HUDEP-2 (cell line): Measurements from ENCODE around the gene UNC13D.
"Not testable (repeated sequence)": the region's sequence is repeated elsewhere in the genome, so short reads cannot be mapped to it uniquely, and the experiment has no call there.

Experiments used
- DNase-seq, 76 experiments: peaks; one replicate each; lab custom pipeline; 2025; ENCODE audit not compliant: unreplicated experiment in 76 of 76; lab: John Stamatoyannopoulos, UW

Gene UNC13D

DNA sequence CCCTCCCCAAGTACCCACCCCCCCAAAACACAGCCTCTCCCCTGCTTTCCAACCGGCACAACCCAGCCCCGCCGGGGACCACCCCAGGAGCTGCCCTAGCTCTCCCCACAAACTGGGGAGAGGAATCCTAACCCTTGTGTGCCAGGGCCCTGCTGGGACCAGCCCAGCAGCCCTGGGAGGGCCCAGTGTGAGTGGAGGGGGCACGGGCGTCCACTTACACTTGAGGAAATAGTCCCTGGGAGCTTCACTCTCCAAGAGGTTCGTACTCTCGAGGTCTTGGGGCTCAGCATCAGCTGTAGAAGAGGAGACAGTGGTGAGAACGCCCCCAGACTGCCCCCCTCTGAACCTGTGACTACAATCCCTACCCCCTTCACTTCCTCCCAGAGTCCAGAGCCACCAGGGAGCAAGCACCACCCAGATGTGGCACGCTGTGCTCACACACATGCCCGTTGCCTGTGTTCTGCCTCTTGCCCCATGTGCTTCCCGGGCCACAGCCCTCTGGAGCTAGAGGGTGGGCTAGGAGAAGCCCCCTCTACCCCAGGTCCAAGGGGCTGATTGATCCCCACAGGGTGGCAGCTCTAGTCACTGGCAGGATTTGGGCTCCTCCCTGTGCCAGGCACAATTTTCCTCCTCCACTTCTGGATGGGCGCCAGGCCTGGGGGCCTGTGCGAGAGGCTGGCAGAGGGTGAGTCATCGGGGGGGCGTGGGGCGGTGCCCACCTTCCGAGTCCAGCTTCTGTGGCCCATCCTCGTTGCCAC lies 31.2 kb upstream of the UNC13D start:
- DNase-seq = no peak

DNA sequence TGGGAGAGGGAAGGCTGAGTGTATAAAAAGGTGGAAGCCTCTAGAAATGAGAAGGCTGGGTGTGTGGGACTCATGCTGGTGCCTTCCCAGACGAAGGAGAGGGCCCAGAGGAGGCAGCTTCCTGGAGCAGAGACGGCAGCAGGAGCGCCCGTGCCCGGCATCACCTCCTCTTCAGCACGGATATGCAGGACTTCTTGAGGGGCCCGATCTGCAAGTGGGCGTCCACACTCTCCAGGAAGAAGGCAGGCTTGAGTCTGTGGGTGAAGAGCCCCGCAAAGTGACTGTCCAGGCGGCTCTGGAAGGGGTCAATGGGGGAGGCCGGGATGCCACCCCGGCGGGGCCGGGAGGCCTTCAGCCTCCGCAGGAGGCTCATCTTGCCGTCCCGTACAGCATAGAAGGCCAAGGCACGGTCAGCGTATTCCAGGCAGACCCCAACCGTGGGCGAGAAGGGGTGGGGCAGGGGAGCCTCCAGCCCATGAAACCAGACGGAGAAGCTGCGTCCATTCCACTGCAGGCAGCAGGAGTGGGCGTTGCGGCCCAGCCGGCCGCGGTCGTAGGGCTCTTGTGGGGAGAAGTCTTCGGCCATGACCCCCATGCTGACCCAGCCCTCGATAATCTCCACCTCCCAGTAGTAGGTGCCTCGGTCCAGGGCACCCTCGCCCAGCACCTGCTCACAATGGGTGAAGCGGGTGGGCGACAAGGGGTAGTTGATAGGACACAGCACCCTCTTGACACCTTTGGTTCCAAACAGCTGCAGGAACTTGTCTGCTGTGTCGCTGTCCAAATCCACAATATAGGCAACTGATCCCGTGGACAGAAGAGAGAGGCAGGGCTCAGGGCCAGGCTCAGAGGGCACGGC lies 30.3 kb upstream of the UNC13D start:
- DNase-seq = no peak

DNA sequence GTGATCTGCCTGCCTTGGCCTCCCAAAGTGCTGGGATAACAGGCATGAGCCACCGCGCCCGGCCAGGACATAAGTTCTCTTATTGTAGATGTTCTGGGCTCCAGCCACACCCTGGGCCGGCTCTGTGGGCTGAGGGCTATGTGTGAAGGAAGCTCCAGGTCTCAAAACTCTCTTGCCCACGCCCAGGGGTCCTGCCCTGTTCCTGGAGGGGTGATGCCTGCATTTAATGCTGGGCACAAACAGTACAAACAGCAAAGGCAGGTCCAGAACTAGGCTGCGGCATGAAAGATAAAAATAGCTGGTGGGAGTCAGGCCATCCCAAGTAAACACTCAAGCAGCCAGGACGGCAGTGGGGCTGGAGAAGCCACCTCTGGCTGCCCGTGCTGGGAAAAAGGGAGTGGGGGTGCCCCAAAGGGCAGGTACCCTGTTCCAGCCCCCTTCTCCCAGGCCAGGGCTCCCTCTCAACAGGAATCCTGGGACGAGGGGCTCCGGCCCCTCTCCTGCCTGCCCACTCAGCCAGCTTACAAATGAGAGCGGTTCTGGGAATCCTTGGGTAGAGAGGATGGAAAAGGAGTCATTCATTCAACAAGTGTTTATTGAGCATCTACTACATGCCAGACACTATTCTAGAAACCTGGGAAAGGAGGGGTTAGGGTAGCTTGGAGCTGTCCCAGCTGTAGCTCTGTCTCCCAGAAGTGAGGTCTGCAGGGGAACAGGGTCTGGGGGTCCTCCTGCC lies 29.6 kb upstream of the UNC13D start:
- no peak for DNase-seq

DNA sequence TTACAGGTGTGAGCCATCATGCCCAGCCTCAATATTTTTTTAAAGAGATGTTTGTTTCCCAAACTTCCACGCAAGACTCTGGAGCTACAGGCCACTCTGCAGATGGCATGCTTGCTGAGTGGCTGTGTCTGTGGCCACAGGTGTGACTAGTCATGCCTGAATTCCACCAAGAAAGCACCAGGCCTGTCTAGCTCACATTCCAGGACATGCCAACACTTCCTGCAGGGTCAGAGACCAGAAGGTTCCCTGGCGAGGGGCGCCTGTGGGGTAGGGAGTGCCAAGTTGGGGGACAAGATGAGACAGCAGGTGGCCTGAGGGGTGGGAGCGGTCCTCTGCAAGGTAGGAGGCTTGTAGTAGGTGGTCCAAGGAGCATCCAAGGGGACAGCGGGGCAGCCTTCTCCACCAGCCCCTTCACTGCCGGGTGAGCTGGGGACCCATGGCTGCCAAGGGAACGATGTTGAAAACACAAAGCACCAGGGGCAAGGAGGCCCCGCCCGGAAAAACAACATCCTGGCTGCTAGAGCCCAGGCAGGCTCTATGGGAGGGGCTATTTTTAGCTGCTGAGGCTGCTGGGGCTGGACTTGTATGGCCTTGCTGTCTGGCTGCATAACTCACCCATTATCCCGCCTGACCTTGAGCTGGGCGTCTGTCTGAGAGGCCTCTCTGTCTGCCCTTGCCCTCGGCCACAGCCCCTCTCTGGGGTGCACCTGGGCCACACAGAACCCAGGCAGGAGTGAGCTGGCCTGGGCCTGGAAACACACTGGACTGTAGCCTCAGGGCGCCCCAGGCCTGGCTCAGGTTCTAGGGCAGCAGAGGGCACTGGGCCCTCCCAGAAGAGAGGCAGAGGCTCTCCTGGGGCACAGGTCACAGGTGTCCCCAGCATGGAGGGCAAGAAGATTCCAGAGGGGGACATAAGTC lies 28.5 kb upstream of the UNC13D start:
- DNase-seq = peak in 41 of 76 experiments; percentile 3 to 65 (median 33)

DNA sequence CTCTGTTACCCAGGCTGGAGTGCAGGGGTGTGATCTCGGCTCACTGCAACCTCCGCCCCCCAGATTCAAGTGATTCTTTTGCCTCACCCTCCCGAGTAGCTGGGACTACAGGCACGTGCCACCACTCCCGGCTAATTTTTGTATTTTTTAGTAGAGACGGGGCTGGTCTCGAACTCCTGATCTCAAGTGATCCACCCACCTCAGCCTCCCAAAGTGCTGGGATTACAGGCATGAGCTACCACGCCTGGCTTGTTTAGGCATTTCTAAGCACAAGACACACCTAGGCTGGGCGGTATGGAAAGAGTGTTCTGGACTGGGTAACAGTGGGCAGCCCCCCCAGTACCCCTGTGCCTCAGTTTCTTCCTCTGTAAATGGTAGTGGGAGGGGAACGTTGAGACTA lies 26.0 kb upstream of the UNC13D start:
- DNase-seq = not testable (repeated sequence)

DNA sequence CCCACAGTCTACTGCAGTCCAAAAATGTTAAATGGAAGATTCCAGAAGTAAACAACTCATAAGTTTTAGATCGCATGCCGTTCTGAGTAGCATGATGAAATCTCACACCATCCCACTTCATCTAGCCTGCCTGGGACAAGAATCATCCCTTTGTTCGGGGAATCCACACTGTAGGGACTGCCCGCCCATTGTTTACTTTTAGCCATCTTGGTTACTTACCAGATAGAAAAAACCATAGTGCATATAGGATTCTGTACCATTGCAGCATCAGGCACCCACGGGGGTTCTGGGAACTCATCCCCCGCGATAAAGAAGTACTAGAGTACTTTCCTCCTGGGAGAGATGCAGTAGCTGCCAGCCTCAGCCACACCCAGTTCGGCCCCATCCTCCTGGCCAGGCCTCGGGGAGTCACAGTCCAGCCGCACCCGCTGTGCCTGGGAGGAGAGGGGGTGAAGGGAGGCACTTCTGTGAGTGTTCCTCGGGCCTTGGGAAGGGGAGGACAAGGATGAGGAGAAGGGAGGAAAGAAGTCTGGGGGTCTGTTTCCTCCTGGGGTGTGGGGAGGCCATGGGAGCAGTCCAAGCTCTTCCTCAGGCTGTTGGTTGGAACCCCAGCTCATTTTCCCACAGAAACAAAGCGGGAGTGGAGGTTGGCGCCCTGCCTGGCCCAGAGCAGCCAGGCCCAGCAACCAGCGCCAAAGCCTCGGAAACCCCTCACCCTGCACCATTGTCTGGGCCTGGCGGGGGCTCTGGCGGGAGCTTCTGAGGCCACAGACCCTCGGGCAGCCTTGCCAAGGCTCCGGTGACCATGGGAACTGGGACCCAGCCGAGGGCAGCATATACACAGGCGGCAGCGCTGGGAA lies 25.3 kb upstream of the UNC13D start:
- DNase-seq = peak in 1 of 76 experiments; percentile 10

DNA sequence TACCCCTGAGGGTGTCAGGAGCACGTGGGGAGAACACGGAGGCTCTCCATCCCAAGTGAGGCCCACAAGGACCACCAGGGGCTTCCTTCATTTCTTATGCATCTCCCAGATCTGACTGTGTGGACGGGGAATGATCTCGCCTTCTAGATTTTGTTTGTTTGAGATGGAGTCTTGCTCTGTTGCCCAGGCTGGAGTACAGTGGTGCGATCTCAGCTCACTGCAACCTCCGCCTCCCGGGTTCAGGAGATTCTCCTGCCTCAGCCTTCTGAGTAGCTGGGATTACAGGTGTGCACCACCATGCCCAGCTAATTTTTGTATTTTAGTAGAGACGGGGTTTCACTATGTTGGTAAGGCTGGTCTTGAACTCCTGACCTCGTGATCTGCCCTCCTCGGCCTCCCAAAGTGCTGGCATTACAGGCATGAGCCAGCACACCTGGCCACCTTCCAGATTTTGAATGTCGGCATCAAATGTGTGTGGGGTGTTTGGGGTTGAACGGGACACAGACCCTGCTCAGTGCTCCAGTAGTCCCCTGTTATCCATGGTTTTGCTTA lies 24.6 kb upstream of the UNC13D start:
- DNase-seq = not testable (repeated sequence)

DNA sequence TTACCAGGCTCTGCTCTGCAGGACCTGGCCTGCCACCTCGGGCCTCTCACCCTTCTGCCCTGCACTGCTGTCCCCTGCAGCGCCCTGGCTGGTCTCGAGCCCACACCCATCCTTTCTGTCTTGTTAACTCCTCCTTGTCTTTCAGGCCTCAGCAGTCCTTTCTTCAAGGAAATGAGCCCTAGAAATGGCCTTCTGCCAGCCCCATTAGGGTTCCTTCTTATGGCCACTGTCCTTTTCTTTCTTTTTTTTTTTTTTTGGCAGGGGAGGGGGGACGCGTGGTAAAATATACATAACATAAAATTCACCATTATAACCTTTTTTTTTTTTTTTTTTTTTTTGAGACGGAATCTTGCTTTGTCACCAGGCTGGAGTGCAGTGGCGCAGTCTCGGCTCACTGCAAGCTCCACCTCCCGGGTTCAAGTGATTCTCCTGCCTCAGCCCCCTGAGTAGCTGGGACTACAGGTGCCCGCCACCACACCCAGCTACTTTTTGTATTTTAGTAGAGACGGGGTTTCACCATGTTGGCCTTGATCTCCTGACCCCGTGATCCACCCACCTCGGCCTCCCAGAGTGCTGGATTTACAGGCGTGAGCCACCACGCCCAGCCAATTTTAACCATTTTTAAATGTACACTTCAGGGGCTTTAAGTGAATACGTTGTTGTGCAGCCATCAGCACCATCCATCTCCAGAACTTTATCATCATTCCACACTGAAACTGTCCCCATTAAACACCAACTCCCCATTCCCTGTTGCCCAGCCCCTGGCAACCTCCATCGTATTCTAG lies 21.4 kb upstream of the UNC13D start:
- peak in 1 of 76 experiments; percentile 10 for DNase-seq

DNA sequence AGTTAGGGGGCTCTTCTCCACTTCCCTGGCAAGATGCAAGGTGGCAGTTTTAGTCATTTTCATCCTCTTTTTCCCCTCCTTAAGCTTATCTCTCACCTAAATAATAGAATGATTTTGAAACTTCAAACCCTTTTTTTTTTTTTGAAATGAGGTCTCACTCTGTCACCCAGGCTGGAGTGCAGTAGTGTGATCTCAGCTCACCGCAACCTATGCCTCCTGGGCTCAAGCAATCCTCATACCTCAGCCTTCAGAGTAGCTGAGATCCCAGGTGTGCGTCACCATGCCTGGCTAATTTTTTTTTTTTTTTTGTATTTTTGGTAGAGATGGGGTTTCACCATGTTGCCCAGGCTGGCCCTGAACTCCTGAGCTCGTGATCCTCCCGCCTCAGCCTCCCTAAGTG lies 20.7 kb upstream of the UNC13D start:
- DNase-seq = not testable (repeated sequence)

DNA sequence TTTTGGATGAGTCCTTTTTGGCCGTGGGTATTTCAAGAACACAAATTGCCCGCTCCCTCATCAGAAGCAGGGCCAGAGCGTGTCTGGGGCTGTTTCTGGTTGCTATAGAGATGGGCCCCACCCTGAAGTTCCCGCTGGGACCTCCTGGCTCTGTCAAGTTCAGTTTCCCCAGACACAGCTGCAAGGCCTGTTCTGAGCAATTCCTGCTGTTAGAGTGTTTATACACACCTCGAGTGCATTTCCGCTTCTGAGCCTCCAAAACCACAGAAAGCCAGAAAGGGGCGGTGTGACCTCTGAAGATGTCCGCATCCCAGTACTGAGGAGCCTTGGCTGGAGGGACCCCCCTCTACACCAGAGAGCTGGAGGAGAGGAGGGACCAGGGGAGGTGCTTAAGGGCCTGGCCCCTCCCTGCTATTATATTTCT lies 20.3 kb upstream of the UNC13D start:
- DNase-seq = no peak

DNA sequence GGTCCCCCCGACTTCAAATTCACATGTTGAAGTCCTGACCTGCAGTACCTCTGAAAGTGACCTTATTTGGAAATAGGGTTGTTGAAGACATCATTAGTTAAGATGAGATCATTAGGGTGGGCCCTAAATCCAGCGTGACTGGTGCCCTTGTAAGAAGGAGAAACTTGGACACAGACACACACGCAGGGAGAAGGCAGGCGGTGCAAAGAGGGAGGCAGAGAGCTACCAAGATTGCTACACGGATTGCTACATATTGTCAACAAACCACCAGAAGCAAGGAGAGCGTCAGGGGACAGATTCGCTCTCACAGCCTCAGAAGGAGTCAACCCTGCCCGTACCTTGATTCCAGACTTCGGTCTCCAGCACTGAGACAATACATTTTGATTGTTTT lies 17.7 kb upstream of the UNC13D start:
- DNase-seq = no peak

DNA sequence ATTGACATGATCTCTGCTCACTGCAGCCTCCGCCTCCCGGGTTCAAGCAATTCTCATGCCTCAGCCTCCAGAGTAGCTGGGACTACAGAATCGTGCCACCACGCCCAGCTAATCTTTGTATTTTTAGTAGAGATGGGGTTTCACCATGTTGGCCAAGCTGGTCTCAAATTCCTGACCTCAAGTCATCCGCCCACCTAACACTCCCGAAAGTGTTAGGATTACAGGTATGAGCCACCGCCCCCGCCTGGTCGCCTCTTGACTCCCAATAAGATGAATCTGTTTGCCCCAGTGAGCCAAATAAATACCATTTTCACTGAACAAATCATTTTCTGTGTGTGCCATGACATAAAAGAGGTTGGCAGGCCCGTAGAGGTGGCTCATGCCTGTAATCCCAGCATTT lies 15.2 kb upstream of the UNC13D start:
- DNase-seq = not testable (repeated sequence)

DNA sequence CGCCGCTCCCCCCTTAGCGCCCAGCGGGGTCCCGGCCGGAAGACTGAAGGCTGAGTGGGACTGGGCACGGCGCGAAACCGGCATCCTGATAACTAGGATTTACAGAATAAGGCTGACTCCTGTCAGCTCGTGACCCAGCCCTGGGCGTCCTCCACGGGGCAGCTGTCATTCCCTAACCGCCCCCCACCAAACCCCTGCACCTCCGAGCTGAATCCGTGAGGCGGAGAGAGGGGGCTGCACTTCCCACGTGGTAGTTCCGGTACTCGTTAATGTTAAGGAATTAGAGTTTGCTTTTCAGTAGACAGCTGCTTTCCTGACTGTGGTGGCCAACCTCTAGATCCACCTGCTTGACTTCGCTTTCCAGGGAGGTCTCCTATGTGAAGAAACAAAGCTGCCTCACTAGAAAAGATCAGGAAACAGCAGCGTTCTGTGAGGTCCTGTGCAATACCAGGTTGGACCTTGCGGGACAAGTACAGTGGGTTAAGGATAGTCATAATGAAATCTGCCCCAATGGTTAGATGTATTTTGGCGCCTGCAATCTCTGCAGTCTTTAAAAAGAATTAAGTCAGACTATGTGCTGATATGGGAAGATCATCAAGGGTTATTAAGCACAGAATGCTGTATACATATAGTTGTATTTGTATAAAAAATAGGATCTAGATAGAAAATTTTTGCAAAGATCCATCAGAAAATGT lies 12.0 kb upstream of the UNC13D start:
- DNase-seq = peak in 7 of 76 experiments; percentile 10 to 43 (median 19)

DNA sequence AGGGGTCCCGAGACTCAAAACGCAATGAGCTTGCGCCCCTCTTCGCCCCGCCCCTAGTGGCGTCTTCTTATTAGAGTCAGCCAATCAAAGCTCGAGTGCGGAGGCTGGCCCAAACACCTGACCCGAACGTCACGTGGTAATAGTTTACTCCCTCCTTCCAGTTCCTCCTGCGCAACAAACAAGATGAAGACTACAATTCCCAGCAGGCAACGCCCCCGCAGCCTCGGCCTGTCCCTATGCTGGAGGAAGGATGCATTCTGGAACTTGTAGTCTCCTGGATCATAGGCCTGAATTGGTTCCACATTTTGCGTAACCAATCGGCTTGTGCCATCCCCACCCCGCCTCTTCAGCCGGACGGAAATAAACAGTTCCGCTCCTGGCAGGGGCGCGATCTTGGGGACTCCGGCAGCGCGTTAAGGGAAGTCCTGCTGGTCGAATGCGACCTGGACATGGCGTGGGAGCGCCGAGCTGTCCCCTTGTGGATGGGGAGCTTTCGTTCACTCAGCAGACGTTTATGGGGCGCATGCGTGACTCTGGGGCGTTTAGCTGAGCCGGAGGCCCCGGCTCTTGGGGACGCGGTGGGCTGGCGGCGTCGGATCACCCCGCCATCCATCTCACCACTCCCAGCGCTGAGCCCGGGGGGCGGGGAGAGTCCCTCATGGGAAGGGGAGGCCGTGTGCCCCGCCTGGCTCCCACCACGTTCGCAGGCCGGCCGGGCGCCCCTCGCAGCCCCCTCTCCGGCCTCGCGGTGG lies 11.3 kb upstream of the UNC13D start, which contains the start of gene WBP2:
TSS of gene WBP2 (minus strand) at position 26 of the 752 bp plus-strand sequence. CDS start 38 bp downstream, outside the sequence.
- peak in 75 of 76 experiments; percentile 61 to 100 (median 98) for DNase-seq

DNA sequence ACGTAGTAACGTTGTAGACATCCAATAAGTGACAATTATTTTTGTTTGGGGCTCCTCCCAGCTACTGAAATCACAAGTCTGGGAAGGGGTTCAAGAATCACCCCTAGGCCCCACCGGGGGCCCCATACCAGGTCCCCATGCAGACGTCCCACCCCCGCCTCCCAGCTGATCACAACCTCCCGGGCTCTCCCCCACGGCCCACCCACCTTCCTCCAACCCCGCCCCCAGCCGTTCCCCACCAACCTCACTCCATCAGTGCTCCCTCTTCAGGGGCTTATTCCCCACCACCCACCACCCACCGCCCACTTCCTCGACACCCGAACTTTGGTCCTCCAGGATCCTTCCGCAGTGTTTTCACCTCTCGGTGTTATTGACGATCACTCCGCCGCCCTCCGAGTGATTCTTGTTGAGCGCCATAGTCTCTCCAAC lies 10.7 kb upstream of the UNC13D start:
- peak in 8 of 76 experiments; percentile 39 to 58 (median 46) for DNase-seq

DNA sequence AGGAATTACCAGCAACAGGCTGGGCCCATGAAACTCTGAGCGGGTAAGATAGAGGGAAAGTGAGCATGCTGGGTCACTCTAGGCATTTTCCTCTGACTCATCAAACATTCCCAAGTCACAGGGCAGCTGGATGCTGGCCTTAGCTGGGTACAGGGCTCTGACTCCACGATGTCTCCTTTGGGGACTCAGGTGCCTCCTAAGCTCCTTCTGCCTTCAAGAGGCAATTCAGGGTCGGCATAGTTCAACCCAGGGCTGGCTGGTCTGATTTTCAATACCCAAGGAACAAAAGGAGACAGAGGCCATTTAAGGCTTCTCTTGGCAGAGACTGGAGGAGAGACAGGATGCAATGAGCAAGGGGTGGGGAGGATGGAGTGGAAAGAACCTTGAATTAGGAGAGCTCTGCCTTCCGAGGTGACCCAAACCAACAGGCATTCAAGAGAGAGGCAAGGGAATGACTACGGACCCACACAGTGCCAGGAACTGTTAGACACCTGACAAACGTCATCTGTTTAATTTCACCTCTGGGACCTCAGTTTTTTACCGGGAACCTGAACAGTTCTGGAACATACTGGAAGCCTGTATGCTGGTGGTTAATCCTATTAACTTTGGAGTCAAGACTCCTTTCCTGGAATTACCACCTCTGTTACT lies 10.0 kb upstream of the UNC13D start:
- no peak for DNase-seq
